ENCODE results near the gene EPHA6.

Gene EPHA6

GRCh38 chr3:97277708-97278107, 463.3 kb downstream of the EPHA6 start:
- no peak for DNase-seq (ENCODE audit: low spot score)

GRCh38 chr3:97278506-97278905, 464.1 kb downstream of the EPHA6 start:
- no peak for DNase-seq (ENCODE audit: low spot score)

GRCh38 chr3:97291901-97292300, 477.5 kb downstream of the EPHA6 start:
- DNase-seq (ENCODE audit: low spot score): no peak

GRCh38 chr3:97293596-97294131, 479.3 kb downstream of the EPHA6 start:
- no peak for DNase-seq (ENCODE audit: low spot score)

- DNase-seq (ENCODE audit: low spot score): no peak
Measured at GRCh38 chr3:97297032-97297431, 482.6 kb downstream of the EPHA6 start.

GRCh38 chr3:97301114-97301513, 486.7 kb downstream of the EPHA6 start:
- no peak for DNase-seq (ENCODE audit: low spot score)

GRCh38 chr3:97306226-97306625, 491.8 kb downstream of the EPHA6 start:
- DNase-seq (ENCODE audit: low spot score): no peak

- no peak for DNase-seq (ENCODE audit: low spot score)
Measured at GRCh38 chr3:97338375-97338774, 524.0 kb downstream of the EPHA6 start.

- no peak for DNase-seq (ENCODE audit: low spot score)
Measured at GRCh38 chr3:97340940-97341339, 526.5 kb downstream of the EPHA6 start.

GRCh38 chr3:97347780-97348179, 533.4 kb downstream of the EPHA6 start:
- no peak for DNase-seq (ENCODE audit: low spot score)

GRCh38 chr3:97350971-97351370, 536.6 kb downstream of the EPHA6 start:
- no peak for DNase-seq (ENCODE audit: low spot score)

- DNase-seq (ENCODE audit: low spot score): no peak
Measured at GRCh38 chr3:97353176-97353575, 538.8 kb downstream of the EPHA6 start.

GRCh38 chr3:97359977-97360376, 545.6 kb downstream of the EPHA6 start:
- no peak for DNase-seq (ENCODE audit: low spot score)

GRCh38 chr3:97360804-97361203, 546.4 kb downstream of the EPHA6 start:
- no peak for DNase-seq (ENCODE audit: low spot score)

GRCh38 chr3:97384583-97384982, 570.2 kb downstream of the EPHA6 start:
- DNase-seq (ENCODE audit: low spot score): no peak

- DNase-seq (ENCODE audit: low spot score): no peak
Measured at GRCh38 chr3:97388774-97389173, 574.4 kb downstream of the EPHA6 start.

GRCh38 chr3:97389936-97390335, 575.5 kb downstream of the EPHA6 start:
- DNase-seq (ENCODE audit: low spot score): no peak

- no peak for DNase-seq (ENCODE audit: low spot score)
Measured at GRCh38 chr3:97391167-97391566, 576.8 kb downstream of the EPHA6 start.

- DNase-seq (ENCODE audit: low spot score): no peak
Measured at GRCh38 chr3:97409612-97410011, 595.2 kb downstream of the EPHA6 start.

- DNase-seq (ENCODE audit: low spot score): no peak
Measured at GRCh38 chr3:97421565-97421964, 607.2 kb downstream of the EPHA6 start.

GRCh38 chr3:97425002-97425401, 610.6 kb downstream of the EPHA6 start:
- DNase-seq (ENCODE audit: low spot score): no peak

- DNase-seq (ENCODE audit: low spot score): no peak
Measured at GRCh38 chr3:97430601-97431000, 616.2 kb downstream of the EPHA6 start.

GRCh38 chr3:97432914-97433313, 618.5 kb downstream of the EPHA6 start:
- DNase-seq (ENCODE audit: low spot score): no peak

GRCh38 chr3:97438131-97438530, 623.7 kb downstream of the EPHA6 start:
- DNase-seq (ENCODE audit: low spot score): no peak

GRCh38 chr3:97439373-97439772, 625.0 kb downstream of the EPHA6 start:
- no peak for DNase-seq (ENCODE audit: low spot score)
